Measurements from ENCODE around the gene ACO2.

DNA sequence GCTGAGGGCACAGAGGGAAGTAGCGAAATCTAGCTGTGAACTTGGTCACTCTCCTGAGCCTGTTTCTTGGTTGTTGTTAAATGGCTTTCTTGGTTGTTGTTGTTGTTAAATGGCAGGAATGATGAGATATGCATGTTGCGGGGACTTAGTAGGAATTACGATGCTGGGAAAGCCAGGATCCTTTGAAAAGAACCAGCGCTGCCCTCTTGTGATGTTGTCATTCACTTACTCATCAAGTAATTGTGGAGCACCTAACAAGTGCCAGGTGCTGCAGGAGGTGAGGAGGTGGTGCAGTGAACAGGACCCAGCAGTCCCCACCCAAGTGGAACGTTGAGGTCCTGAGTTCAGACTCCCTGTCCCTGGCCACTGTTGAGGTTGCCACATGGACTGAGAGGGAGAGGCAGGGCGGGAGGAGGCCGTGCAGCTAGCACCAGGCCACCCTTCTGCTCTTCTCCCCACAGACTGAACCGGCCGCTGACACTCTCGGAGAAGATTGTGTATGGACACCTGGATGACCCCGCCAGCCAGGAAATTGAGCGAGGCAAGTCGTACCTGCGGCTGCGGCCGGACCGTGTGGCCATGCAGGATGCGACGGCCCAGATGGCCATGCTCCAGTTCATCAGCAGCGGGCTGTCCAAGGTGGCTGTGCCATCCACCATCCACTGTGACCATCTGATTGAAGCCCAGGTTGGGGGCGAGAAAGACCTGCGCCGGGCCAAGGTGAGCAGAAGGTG is 38.6 kb downstream of the ACO2 start:
- TF ChIP-seq, protein P1, sequence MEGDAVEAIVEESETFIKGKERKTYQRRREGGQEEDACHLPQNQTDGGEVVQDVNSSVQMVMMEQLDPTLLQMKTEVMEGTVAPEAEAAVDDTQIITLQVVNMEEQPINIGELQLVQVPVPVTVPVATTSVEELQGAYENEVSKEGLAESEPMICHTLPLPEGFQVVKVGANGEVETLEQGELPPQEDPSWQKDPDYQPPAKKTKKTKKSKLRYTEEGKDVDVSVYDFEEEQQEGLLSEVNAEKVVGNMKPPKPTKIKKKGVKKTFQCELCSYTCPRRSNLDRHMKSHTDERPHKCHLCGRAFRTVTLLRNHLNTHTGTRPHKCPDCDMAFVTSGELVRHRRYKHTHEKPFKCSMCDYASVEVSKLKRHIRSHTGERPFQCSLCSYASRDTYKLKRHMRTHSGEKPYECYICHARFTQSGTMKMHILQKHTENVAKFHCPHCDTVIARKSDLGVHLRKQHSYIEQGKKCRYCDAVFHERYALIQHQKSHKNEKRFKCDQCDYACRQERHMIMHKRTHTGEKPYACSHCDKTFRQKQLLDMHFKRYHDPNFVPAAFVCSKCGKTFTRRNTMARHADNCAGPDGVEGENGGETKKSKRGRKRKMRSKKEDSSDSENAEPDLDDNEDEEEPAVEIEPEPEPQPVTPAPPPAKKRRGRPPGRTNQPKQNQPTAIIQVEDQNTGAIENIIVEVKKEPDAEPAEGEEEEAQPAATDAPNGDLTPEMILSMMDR (IDR thresholded peaks at IDR 0.05) = no peak
- TF ChIP-seq POLR2A (IDR thresholded peaks at IDR 0.05) = no peak
